Measurements from ENCODE around the gene MFRP. TPM values are rescaled to one million over a fixed set of nuclear protein-coding genes. Genes with fewer than 3 reads are reported as not detected.

Gene MFRP
- total RNA-seq, 1 experiment from 2014 or later: not detected

DNA sequence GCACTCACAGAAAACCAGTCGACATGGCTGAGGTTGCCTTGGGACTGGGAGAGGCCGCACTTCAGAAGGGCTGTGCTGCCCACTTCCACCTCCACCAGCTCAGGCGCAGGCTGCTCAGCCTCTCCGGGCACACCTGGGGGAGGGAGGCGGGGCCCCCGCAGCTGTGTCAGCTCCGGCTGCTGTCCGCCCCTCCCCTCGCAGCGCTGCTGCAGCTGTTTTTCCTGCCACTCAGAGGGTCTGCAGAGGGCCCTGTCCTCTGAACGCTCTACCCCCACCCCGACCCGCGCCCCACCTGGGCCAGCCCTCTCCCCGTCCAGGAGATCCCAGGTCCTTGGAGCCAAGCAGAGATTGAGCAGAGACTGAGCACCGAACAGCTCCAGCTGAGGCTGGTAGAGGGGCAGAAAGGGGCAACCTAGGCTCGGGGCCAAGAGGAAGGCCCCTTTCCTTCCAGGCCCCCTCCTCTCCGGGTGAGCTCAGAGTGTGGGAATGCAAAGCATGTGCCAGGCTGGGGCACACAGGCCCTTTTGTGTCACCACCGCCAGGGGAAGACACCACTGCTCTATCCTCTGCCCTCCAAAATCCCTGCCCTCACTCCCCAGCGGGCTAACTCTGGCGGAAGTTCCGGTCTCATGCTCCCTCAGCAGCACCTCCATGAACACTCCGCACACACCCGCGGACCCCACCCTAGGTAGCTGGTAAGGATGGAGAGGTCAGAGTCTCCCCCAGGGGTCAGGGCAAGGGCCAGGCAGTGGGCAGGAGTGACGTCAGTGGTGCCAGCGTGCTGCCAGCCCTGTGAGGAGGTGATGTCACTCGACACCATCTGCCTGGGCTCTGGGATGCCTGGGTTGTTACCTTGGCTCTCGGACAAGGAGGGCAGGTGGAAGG, 31.1 kb downstream of the MFRP start:
- peak overlapping the region; percentile 80 for H3K27ac ChIP-seq
- H3K36me3 ChIP-seq: peaks cover 2% of the 10 kb centered on the region; the same call in 1 of the 2 replicates
- DNase-seq: peak; percentile 55 to 68

GRCh38 chr11:119314726-119315125, 31.8 kb downstream of the MFRP start:
- Histone ChIP-seq H3K36me3 (peaks cover 2% of the 10 kb centered on the region; the same call in 1 of the 2 replicates), H3K27me3 (no peaks in the 10 kb centered on the region), H3K4me1 (peaks cover 9% of the 10 kb centered on the region; the same call in 1 of the 2 replicates), H3K27ac (peak overlapping the region; percentile 80), H3K9me3 (replicated peaks) (no peaks in the 10 kb centered on the region), H3K4me3 (peak overlapping the region; percentile 87; the same call in 1 of the 2 replicates)
- DNase-seq: no peak

More for the DNA sequence above, 31.1 kb downstream of the MFRP start:
- Histone ChIP-seq H3K4me3 (peak overlapping the region; percentile 87), H3K9me3 (replicated peaks) (no peaks in the 10 kb centered on the region), H3K27me3 (no peaks in the 10 kb centered on the region), H3K4me1 (peaks cover 9% of the 10 kb centered on the region; the same call in 1 of the 2 replicates)

DNA sequence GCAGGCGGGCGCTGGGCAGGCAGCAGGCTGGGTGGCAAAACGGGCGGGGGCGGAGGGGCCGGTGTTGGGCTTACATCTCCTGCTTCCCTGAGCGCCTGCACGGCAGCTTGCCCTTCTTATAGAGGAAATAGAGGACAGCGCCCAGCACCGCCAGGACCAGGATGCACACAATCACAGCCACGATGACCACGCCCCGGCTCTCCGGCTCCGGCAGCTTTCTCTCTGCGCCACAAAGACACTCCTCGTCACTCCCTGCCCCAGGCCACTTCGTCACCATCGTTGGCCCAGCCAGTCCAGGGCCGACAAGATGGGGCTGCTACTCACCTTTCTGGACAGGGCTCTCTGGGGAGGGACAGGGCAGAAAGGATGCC, 35.8 kb downstream of the MFRP start:
- peaks cover 2% of the 10 kb centered on the region; the same call in 1 of the 2 replicates for H3K36me3 ChIP-seq
- DNase-seq: no peak
- H3K4me1 ChIP-seq: no peaks in the 10 kb centered on the region
- no peak overlapping the region for H3K27ac ChIP-seq
- no peak overlapping the region for H3K4me3 ChIP-seq
- no peaks in the 10 kb centered on the region for H3K27me3 ChIP-seq
- no peaks in the 10 kb centered on the region for H3K9me3 ChIP-seq (replicated peaks)

GRCh38 chr11:119309953-119310681, 36.4 kb downstream of the MFRP start:
- peaks cover 2% of the 10 kb centered on the region; the same call in 1 of the 2 replicates for H3K36me3 ChIP-seq
- no peak overlapping the region for H3K4me3 ChIP-seq
- no peaks in the 10 kb centered on the region for H3K4me1 ChIP-seq
- no peaks in the 10 kb centered on the region for H3K27me3 ChIP-seq
- no peak overlapping the region for H3K27ac ChIP-seq
- no peak for DNase-seq
- H3K9me3 ChIP-seq (replicated peaks): no peaks in the 10 kb centered on the region

DNA sequence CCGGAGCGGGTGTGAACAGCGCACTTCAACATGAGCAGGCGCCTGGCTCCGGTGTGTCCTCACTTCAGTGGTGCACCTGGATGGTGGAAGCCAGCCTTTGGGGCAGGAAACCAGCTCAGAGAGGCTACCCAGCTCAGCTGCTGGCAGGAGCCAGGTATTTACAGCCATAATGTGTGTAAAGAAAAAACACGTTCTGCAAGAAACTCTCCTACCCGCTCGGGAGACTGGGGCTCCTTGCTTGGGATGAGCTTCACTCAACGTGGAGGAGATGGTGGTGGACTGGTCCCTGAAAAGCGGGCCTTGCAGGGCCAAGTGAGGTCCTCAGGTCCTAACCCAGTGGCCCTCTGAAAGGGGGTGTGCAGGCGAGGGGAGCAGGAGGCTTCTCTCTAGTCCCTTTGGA, 37.1 kb downstream of the MFRP start:
- Histone ChIP-seq H3K4me1 (no peaks in the 10 kb centered on the region), H3K4me3 (no peak overlapping the region), H3K9me3 (replicated peaks) (no peaks in the 10 kb centered on the region), H3K36me3 (peaks cover 2% of the 10 kb centered on the region; the same call in 1 of the 2 replicates), H3K27me3 (no peaks in the 10 kb centered on the region), H3K27ac (no peak overlapping the region)
- DNase-seq: no peak

DNA sequence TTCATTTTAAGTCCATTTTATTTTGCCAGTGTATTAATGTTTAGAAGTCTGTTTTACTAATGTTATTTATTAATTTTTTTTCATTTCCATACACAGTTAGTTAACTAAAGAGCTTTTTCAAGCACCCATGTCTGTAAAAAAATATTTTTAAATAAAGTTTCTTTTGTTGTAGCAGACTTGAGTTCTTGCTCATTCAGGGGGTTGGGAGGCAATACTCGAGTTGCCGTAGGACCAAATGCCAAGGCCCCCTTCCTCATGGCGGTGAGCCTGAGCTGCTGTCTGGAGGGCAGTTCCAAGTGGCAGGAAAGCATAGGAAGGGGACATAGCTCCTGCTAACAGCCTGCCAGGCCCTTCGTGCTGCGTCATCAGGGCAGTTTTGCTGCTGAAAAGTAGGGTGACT, 38.5 kb downstream of the MFRP start:
- Histone ChIP-seq H3K9me3 (replicated peaks) (no peaks in the 10 kb centered on the region), H3K27ac (no peak overlapping the region), H3K27me3 (no peaks in the 10 kb centered on the region), H3K4me1 (no peaks in the 10 kb centered on the region), H3K36me3 (0 out of 2 replicates have a peak, but pooled peaks cover 2% of the 10 kb centered on the region), H3K4me3 (no peak overlapping the region)
- DNase-seq: no peak

DNA sequence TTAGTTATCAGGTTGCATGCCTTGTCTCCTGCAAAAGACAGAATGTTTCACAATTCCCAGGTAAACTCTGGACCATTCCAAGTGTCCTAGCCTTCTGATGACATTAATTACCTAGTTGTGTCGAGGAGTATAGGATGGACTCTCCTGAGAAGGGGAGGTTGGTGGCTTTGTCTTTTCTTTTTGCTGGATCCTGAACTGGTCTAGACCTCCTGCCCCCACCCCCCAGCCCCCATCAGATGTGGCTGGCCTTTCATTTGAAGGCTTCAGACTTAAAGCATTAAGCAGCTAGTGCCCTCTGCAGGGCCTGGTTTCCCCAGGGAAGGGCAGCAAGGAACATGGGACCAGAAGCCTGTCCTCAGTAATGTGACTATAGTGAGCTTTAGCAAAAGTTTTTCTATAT, 39.3 kb downstream of the MFRP start:
- H3K27ac ChIP-seq: no peak overlapping the region
- DNase-seq: no peak
- H3K27me3 ChIP-seq: no peaks in the 10 kb centered on the region
- H3K9me3 ChIP-seq (replicated peaks): no peaks in the 10 kb centered on the region
- H3K4me3 ChIP-seq: no peak overlapping the region
- H3K36me3 ChIP-seq: 0 out of 2 replicates have a peak, but pooled peaks cover 2% of the 10 kb centered on the region
- no peaks in the 10 kb centered on the region for H3K4me1 ChIP-seq

- H3K4me3 ChIP-seq: no peak overlapping the region
- H3K27me3 ChIP-seq: no peaks in the 10 kb centered on the region
- H3K9me3 ChIP-seq (replicated peaks): no peaks in the 10 kb centered on the region
- H3K4me1 ChIP-seq: no peaks in the 10 kb centered on the region
- 0 out of 2 replicates have a peak, but pooled peaks cover 2% of the 10 kb centered on the region for H3K36me3 ChIP-seq
- no peak overlapping the region for H3K27ac ChIP-seq
- DNase-seq: no peak
Measured at GRCh38 chr11:119306373-119306890, 40.1 kb downstream of the MFRP start.

- Histone ChIP-seq H3K4me3 (no peak overlapping the region), H3K27ac (no peak overlapping the region), H3K36me3 (no peaks in the 10 kb centered on the region), H3K4me1 (no peaks in the 10 kb centered on the region), H3K9me3 (replicated peaks) (no peaks in the 10 kb centered on the region), H3K27me3 (no peaks in the 10 kb centered on the region)
- DNase-seq: no peak
Measured at GRCh38 chr11:119305556-119306372, 40.7 kb downstream of the MFRP start.

- H3K36me3 ChIP-seq: no peaks in the 10 kb centered on the region; the same call in 1 of the 2 replicates
- no peaks in the 10 kb centered on the region for H3K9me3 ChIP-seq (replicated peaks)
- H3K4me1 ChIP-seq: no peaks in the 10 kb centered on the region
- no peak for DNase-seq
- H3K4me3 ChIP-seq: no peak overlapping the region
- H3K27me3 ChIP-seq: no peaks in the 10 kb centered on the region
- H3K27ac ChIP-seq: no peak overlapping the region
Measured at GRCh38 chr11:119303227-119303718, 43.2 kb downstream of the MFRP start.

- DNase-seq: no peak
- no peak overlapping the region for H3K27ac ChIP-seq
Measured at GRCh38 chr11:119300198-119300964, 46.1 kb downstream of the MFRP start.

GRCh38 chr11:119299416-119299815, 47.1 kb downstream of the MFRP start:
- Histone ChIP-seq H3K27ac (no peak overlapping the region), H3K9me3 (replicated peaks) (no peaks in the 10 kb centered on the region), H3K27me3 (no peaks in the 10 kb centered on the region), H3K36me3 (no peaks in the 10 kb centered on the region; the same call in 1 of the 2 replicates), H3K4me1 (no peaks in the 10 kb centered on the region), H3K4me3 (no peak overlapping the region)
- no peak for DNase-seq

More at GRCh38 chr11:119300198-119300964, 46.1 kb downstream of the MFRP start:
- H3K9me3 ChIP-seq (replicated peaks): no peaks in the 10 kb centered on the region
- no peaks in the 10 kb centered on the region; the same call in 1 of the 2 replicates for H3K36me3 ChIP-seq
- no peaks in the 10 kb centered on the region for H3K27me3 ChIP-seq
- H3K4me1 ChIP-seq: no peaks in the 10 kb centered on the region
- H3K4me3 ChIP-seq: no peak overlapping the region

DNA sequence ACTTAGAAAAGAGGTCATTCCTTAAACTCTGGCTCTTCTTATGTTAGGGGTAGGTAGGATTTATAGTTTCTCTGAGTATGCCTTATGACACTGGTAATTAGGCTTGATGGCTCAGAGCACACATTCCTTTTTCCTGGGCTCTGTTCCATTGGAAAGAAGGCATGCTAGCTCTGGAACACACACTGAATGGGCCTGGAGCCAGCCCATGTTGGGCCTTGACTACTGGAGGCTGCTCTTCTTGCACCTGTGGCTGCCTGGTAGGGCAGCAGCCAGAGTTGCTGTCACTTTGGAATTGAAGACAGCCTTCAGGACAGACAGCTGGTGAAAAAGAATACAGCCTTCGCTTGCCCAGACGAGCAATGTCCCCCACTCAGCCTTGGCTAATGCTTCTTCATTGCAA, 47.8 kb downstream of the MFRP start:
- no peak for DNase-seq
- no peaks in the 10 kb centered on the region for H3K4me1 ChIP-seq
- no peak overlapping the region for H3K27ac ChIP-seq
- H3K9me3 ChIP-seq (replicated peaks): no peaks in the 10 kb centered on the region
- no peak overlapping the region for H3K4me3 ChIP-seq
- H3K36me3 ChIP-seq: no peaks in the 10 kb centered on the region; the same call in 1 of the 2 replicates
- H3K27me3 ChIP-seq: no peaks in the 10 kb centered on the region
